ENCODE data around the gene RANBP9. TPM values are rescaled to one million over a fixed set of nuclear protein-coding genes. Genes with fewer than 3 reads are reported as not detected.

The RANBP9 gene
- total RNA-seq, 1 experiment from 2014 or later = 25.8 TPM

DNA sequence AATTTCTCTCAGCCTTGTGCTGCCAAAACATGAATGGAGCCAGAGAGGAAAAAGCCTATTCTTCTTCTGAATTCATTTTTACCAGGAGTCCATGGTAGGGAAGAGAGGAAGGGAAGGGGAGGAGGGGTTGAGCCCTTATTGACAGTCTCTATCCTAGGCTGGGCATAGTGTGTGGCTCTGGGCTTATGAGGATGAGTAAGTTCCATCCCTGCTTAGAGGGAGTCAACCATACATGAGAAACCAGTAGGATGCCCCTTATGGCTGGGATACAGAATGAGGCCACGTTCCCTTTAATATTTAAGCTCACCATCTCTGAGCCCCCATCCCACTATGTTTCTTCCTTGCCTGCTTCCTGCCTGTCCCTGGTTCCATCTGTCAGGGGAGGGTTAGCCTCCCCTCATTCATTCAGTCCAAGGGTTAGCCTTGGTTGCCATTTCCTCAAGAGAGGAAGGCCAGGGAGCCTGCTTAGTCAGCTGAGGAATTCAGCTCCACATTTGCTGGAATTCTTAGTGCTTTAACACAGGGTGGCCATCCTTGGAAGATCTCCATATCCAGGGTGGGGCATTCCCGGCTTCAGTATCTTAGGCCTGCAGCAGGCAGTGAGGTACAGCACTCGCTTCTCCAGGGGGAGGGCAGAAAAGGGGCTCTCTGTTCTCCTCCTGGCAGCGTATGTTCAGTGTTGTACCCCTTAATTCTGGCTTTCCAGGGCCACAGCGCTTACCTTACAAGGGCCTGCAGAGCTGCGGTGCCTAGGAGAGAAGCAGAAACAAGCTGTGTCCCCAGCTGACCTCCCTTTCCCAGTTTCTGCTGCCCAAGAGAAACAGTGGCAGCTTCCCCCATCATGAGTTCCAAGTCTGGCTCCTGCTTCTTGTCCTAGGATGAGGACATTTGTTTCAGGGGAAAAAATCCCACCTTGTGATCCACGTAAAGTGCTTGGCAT lies 124.8 kb downstream of the RANBP9 start:
- Histone ChIP-seq H4K20me1 (ENCODE audit: low read length) (no peaks in the 10 kb centered on the region), H3K4me3 (ENCODE audit: low read length) (no peak overlapping the region), H3K9me2 (replicated peaks; ENCODE audit: low read length) (no peaks in the 10 kb centered on the region), H2AFZ (ENCODE audit: low read length) (no peak overlapping the region), H3K27ac (ENCODE audit: low read length) (no peak overlapping the region), H3K9ac (ENCODE audit: low read length) (no peak overlapping the region), H3F3A (ENCODE audit: low read length, unreplicated experiment) (no peaks in the 10 kb centered on the region), H3K4me2 (ENCODE audit: low read length) (no peak overlapping the region), H3K27me3 (ENCODE audit: low read length) (no peaks in the 10 kb centered on the region), H3K9me3 (ENCODE audit: low read length) (no peaks in the 10 kb centered on the region), H3K4me1 (ENCODE audit: insufficient read depth, low read length) (no peaks in the 10 kb centered on the region), H3K36me3 (ENCODE audit: low read depth, low read length) (peaks cover 5% of the 10 kb centered on the region; the same call in 1 of the 2 replicates), H3K79me2 (ENCODE audit: low read length) (no peaks in the 10 kb centered on the region)
- DNase-seq (no peak), ATAC-seq (no peak)
- no TSS peak for BruUV-seq (replicated peaks)
- POLR2A ChIA-PET (ENCODE audit: unreplicated experiment) = no interaction called here
- TF ChIP-seq EZH2phosphoT487 (IDR thresholded peaks at IDR 0.05; ENCODE audit: borderline replicate concordance, low read length) = no peak
- TF ChIP-seq EZH2 (IDR thresholded peaks at IDR 0.05; ENCODE audit: low read length, unreplicated experiment) = no peak
- TF ChIP-seq, protein P1, sequence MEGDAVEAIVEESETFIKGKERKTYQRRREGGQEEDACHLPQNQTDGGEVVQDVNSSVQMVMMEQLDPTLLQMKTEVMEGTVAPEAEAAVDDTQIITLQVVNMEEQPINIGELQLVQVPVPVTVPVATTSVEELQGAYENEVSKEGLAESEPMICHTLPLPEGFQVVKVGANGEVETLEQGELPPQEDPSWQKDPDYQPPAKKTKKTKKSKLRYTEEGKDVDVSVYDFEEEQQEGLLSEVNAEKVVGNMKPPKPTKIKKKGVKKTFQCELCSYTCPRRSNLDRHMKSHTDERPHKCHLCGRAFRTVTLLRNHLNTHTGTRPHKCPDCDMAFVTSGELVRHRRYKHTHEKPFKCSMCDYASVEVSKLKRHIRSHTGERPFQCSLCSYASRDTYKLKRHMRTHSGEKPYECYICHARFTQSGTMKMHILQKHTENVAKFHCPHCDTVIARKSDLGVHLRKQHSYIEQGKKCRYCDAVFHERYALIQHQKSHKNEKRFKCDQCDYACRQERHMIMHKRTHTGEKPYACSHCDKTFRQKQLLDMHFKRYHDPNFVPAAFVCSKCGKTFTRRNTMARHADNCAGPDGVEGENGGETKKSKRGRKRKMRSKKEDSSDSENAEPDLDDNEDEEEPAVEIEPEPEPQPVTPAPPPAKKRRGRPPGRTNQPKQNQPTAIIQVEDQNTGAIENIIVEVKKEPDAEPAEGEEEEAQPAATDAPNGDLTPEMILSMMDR (conservative IDR thresholded peaks at IDR 0.05; ENCODE audit: low read depth, low read length) = no peak
- intact Hi-C loops (cut with micrococcal nuclease) = no loop called here
- CTCF ChIA-PET = no interaction called here

- POLR2A ChIA-PET (ENCODE audit: unreplicated experiment) = no interaction called here
- Histone ChIP-seq H3K36me3 (ENCODE audit: low read depth, low read length) (no peaks in the 10 kb centered on the region), H3K4me2 (ENCODE audit: low read length) (no peak overlapping the region), H3F3A (ENCODE audit: low read length, unreplicated experiment) (no peaks in the 10 kb centered on the region), H3K9me3 (ENCODE audit: low read length) (no peaks in the 10 kb centered on the region), H3K9ac (ENCODE audit: low read length) (no peak overlapping the region), H2AFZ (ENCODE audit: low read length) (no peak overlapping the region), H3K79me2 (ENCODE audit: low read length) (0 out of 2 replicates have a peak, but pooled peaks cover under 1% of the 10 kb centered on the region), H3K9me2 (replicated peaks; ENCODE audit: low read length) (no peaks in the 10 kb centered on the region), H4K20me1 (ENCODE audit: low read length) (no peaks in the 10 kb centered on the region), H3K4me1 (ENCODE audit: insufficient read depth, low read length) (no peaks in the 10 kb centered on the region), H3K27ac (ENCODE audit: low read length) (no peak overlapping the region), H3K27me3 (ENCODE audit: low read length) (no peaks in the 10 kb centered on the region), H3K4me3 (ENCODE audit: low read length) (no peak overlapping the region)
- no peak for DNase-seq
- TF ChIP-seq, protein P1 (conservative IDR thresholded peaks at IDR 0.05; ENCODE audit: low read depth, low read length) = no peak
- TF ChIP-seq EZH2phosphoT487 (IDR thresholded peaks at IDR 0.05; ENCODE audit: borderline replicate concordance, low read length) (no peak), EZH2 (IDR thresholded peaks at IDR 0.05; ENCODE audit: low read length, unreplicated experiment) (no peak)
- no TSS peak for BruUV-seq (replicated peaks)
- CTCF ChIA-PET = no interaction called here
- intact Hi-C loops (cut with micrococcal nuclease) = no loop called here
- no peak for ATAC-seq
Observed at GRCh38 chr6:13581700-13582229, 129.9 kb downstream of the RANBP9 start.

- intact Hi-C loops (cut with micrococcal nuclease) = no loop called here
- no peaks in the 10 kb centered on the region for H3F3A ChIP-seq (ENCODE audit: low read length, unreplicated experiment)
- H4K20me1 ChIP-seq (ENCODE audit: low read length) = no peaks in the 10 kb centered on the region
- H3K4me1 ChIP-seq (ENCODE audit: insufficient read depth, low read length) = 0 out of 2 replicates have a peak, but pooled peaks cover 4% of the 10 kb centered on the region
- no peak overlapping the region for H3K4me3 ChIP-seq (ENCODE audit: low read length)
- ChIA-PET POLR2A (ENCODE audit: unreplicated experiment) (no interaction called here), CTCF (no interaction called here)
- H3K9ac ChIP-seq (ENCODE audit: low read length) = no peak overlapping the region
- H3K27ac ChIP-seq (ENCODE audit: low read length) = no peak overlapping the region
- H2AFZ ChIP-seq (ENCODE audit: low read length) = no peak overlapping the region
- no TSS peak for BruUV-seq (replicated peaks)
- TF ChIP-seq EZH2phosphoT487 (IDR thresholded peaks at IDR 0.05; ENCODE audit: borderline replicate concordance, low read length) = no peak
- TF ChIP-seq, protein P1 (conservative IDR thresholded peaks at IDR 0.05; ENCODE audit: low read depth, low read length) = no peak
- no peak for TF ChIP-seq EZH2 (IDR thresholded peaks at IDR 0.05; ENCODE audit: low read length, unreplicated experiment)
- H3K79me2 ChIP-seq (ENCODE audit: low read length) = peaks cover 13% of the 10 kb centered on the region; the same call in 1 of the 2 replicates
- H3K4me2 ChIP-seq (ENCODE audit: low read length) = no peak overlapping the region
- H3K27me3 ChIP-seq (ENCODE audit: low read length) = no peaks in the 10 kb centered on the region
- no peaks in the 10 kb centered on the region for H3K36me3 ChIP-seq (ENCODE audit: low read depth, low read length)
- H3K9me2 ChIP-seq (replicated peaks; ENCODE audit: low read length) = no peaks in the 10 kb centered on the region
- no peak for ATAC-seq
- no peaks in the 10 kb centered on the region for H3K9me3 ChIP-seq (ENCODE audit: low read length)
- DNase-seq = no peak
Observed at GRCh38 chr6:13579911-13580310, 131.7 kb downstream of the RANBP9 start.
